ENCODE measurements around the gene SLC37A1. TPM values are rescaled to one million over a fixed set of nuclear protein-coding genes. Genes with fewer than 3 reads are reported as not detected.

The SLC37A1 gene
- total and polyA plus RNA-seq, 10 donors: 6.9 to 31.4 (median 23.2) TPM

- no peak overlapping the region for H3K4me3 ChIP-seq
- no peak for TF ChIP-seq POLR2A (IDR thresholded peaks at IDR 0.05)
- peak; percentile 41 for DNase-seq
- no peaks in the 10 kb centered on the region for H3K4me1 ChIP-seq
- no peaks in the 10 kb centered on the region for H3K9me3 ChIP-seq
- WGBS, 5 donors: 53 to 78% (median 58%) methylated on average over 8 to 9 of the region's 9 CpGs
- intact Hi-C loops (cut with DNase I; ENCODE audit: low total_unique reads): no loop called here
- H3K27me3 ChIP-seq (replicated peaks in 1 of 7): peaks cover 0 to 29% (median 0%) of the 10 kb centered on the region in 7 donors
- H3K27ac ChIP-seq: no peak overlapping the region
- H3K36me3 ChIP-seq: no peaks in the 10 kb centered on the region
Observed at GRCh38 chr21:42630626-42631025, 117.0 kb downstream of the SLC37A1 start.

Other genes starting within 250 kb of the SLC37A1 start
- 100 to 1,000 TPM in 2 of 7 donors, 10 to 100 TPM in 5; 38.1 to 123 (median 72.9) TPM for gene TFF3, start 198.4 kb upstream of the SLC37A1 start, total RNA-seq
- gene TFF3, start 198.4 kb upstream of the SLC37A1 start, polyA plus RNA-seq: 10 to 100 TPM; 28.9 to 77.8 (median 48.3) TPM
- not detected for gene TFF2, start 162.9 kb upstream of the SLC37A1 start, total RNA-seq
- gene TFF2, start 162.9 kb upstream of the SLC37A1 start, polyA plus RNA-seq: under 1 TPM in 1 of 3 donors, not detected in 2; 0.14 TPM
- gene TFF1, start 147.3 kb upstream of the SLC37A1 start, total RNA-seq: not detected
- not detected for gene TFF1, start 147.3 kb upstream of the SLC37A1 start, polyA plus RNA-seq
- gene TMPRSS3, start 117.8 kb upstream of the SLC37A1 start, total RNA-seq: 1 to 10 TPM in 2 of 7 donors, under 1 TPM in 4, not detected in 1; 0.51 to 6.0 (median 0.78) TPM
- under 1 TPM; 0.22 to 0.32 (median 0.24) TPM for gene TMPRSS3, start 117.8 kb upstream of the SLC37A1 start, polyA plus RNA-seq
- gene UBASH3A, start 110.0 kb upstream of the SLC37A1 start, total RNA-seq: 10 to 100 TPM in 5 of 7 donors, 1 to 10 TPM in 2; 7.2 to 16.3 (median 11.4) TPM
- 1 to 10 TPM; 2.6 to 4.2 (median 3.3) TPM for gene UBASH3A, start 110.0 kb upstream of the SLC37A1 start, polyA plus RNA-seq
- under 1 TPM in 2 of 7 donors, not detected in 5; 0.25 to 0.33 TPM for gene RSPH1, start 17.6 kb upstream of the SLC37A1 start, total RNA-seq
- under 1 TPM; 0.10 to 0.35 (median 0.26) TPM for gene RSPH1, start 17.6 kb upstream of the SLC37A1 start, polyA plus RNA-seq
- 10 to 100 TPM; 15.1 to 45.5 (median 24.9) TPM for gene PDE9A, start 139.8 kb downstream of the SLC37A1 start, total RNA-seq
- gene PDE9A, start 139.8 kb downstream of the SLC37A1 start, polyA plus RNA-seq: 10 to 100 TPM in 2 of 3 donors, 1 to 10 TPM in 1; 7.9 to 33.5 (median 18.2) TPM

Data from spleen (tissue), 11 donors.